GM23338 (cell line): ENCODE data around the gene TASOR2. TPM values are rescaled to one million over a fixed set of nuclear protein-coding genes. Genes with fewer than 3 reads are reported as not detected.

ENCODE experiments used
- ATAC-seq: fragments of 200-7000 bp; cut with Tn5 transposase; 3 replicates; pipeline ENCODE4 v1.9.1; 2020
- DNase-seq: peaks from one replicate; pipeline ENCODE4 v3.0.0-alpha.2; 2015; ENCODE audit warnings: low spot score
- H2AFZ ChIP-seq: fragments of 200-600 bp; sonication (generic); 2 replicates; pipeline ENCODE4 v1.8.0; 2016; ENCODE audit warnings: antibody characterized with exemption, mild to moderate bottlenecking, moderate library complexity
- H3F3A ChIP-seq: fragments of 200-600 bp; sonication (generic); replicated peaks from 2 replicates; pipeline ENCODE4 v1.8.0; 2017; ENCODE audit warnings: antibody characterized with exemption, mixed run types, low read depth
- H3K27ac ChIP-seq: fragments of 200-600 bp; sonication (generic); 2 replicates; pipeline ENCODE4 v1.6.1; 2016; ENCODE audit warnings: low read depth
- H3K27me3 ChIP-seq: fragments of 200-600 bp; sonication (generic); 2 replicates; pipeline ENCODE4 v1.8.0; 2016; ENCODE audit warnings: mild to moderate bottlenecking, mixed run types, moderate library complexity; ENCODE audit not compliant: insufficient read depth
- H3K36me3 ChIP-seq: fragments of 200-600 bp; sonication (generic); 2 replicates; pipeline ENCODE4 v1.8.0; 2016; ENCODE audit warnings: mild to moderate bottlenecking; ENCODE audit not compliant: insufficient read depth
- H3K4me1 ChIP-seq: fragments of 200-600 bp; sonication (generic); 2 replicates; pipeline ENCODE4 v1.8.0; 2016; ENCODE audit warnings: mild to moderate bottlenecking, moderate library complexity; ENCODE audit not compliant: insufficient read depth
- H3K4me2 ChIP-seq: fragments of 200-600 bp; sonication (generic); 2 replicates; pipeline ENCODE4 v1.7.1; 2017; ENCODE audit warnings: mixed run types
- H3K4me3 ChIP-seq: fragments of 200-600 bp; sonication (generic); 2 replicates; pipeline ENCODE4 v1.6.1; 2016; ENCODE audit warnings: mixed run types
- H3K79me2 ChIP-seq: fragments of 200-600 bp; sonication (generic); replicated peaks from 2 replicates; pipeline ENCODE4 v1.8.0; 2017; ENCODE audit warnings: mild to moderate bottlenecking; ENCODE audit not compliant: insufficient read depth
- H3K9me2 ChIP-seq: fragments of 200-600 bp; sonication (generic); 2 replicates; pipeline ENCODE4 v1.8.0; 2017; ENCODE audit not compliant: insufficient read depth
- H4K20me1 ChIP-seq: fragments of 200-600 bp; sonication (generic); replicated peaks from 2 replicates; pipeline ENCODE4 v1.8.0; 2017; ENCODE audit warnings: mild to moderate bottlenecking; ENCODE audit not compliant: insufficient read depth
- H3K27ac Mint-ChIP-seq: 2 replicates; pipeline ENCODE4 v1.8.0; 2020; ENCODE audit warnings: inconsistent platforms, mild to moderate bottlenecking, moderate library complexity, mixed read lengths
- H3K27me3 Mint-ChIP-seq: 3 replicates; pipeline ENCODE4 v1.8.0; 2022; ENCODE audit warnings: low read depth, mild to moderate bottlenecking, moderate library complexity, mixed read lengths, inconsistent platforms; ENCODE audit not compliant: insufficient read depth, poor library complexity
- H3K36me3 Mint-ChIP-seq: 3 replicates; pipeline ENCODE4 v1.8.0; 2021; ENCODE audit warnings: low read depth, mild to moderate bottlenecking, inconsistent platforms, moderate library complexity, mixed read lengths
- H3K4me1 Mint-ChIP-seq: 3 replicates; pipeline ENCODE4 v1.8.0; 2020; ENCODE audit warnings: mild to moderate bottlenecking, inconsistent platforms, mixed read lengths
- H3K4me3 Mint-ChIP-seq: 3 replicates; pipeline ENCODE4 v1.8.0; 2021; ENCODE audit warnings: moderate library complexity, mild to moderate bottlenecking, inconsistent platforms, mixed read lengths
- H3K9me3 Mint-ChIP-seq: 3 replicates; pipeline ENCODE4 v1.8.0; 2020; ENCODE audit warnings: moderate library complexity, mild to moderate bottlenecking, inconsistent platforms, mixed read lengths
- CTCF ChIP-seq, 2 experiments: fragments of 200-600 bp in 1 of 2; sonication (generic) in 1 of 2; conservative IDR thresholded peaks; 2 replicates each; pipeline versions ENCODE4 v1.5.1 to v1.6.1; 2016 to 2017; ENCODE audit warnings: antibody characterized with exemption in 2 of 2, low read depth in 2 of 2, mild to moderate bottlenecking in 2 of 2, moderate library complexity in 1 of 2
- ETS1 ChIP-seq: IDR thresholded peaks from 2 replicates; pipeline ENCODE4 v1.6.1; 2016; ENCODE audit warnings: antibody characterized with exemption
- JUNB ChIP-seq: IDR thresholded peaks from one replicate; pipeline ENCODE4 v1.6.1; 2016; ENCODE audit warnings: antibody characterized with exemption; ENCODE audit not compliant: unreplicated experiment
- REST ChIP-seq: IDR thresholded peaks from one replicate; pipeline ENCODE4 v1.6.1; 2018; ENCODE audit warnings: antibody characterized with exemption; ENCODE audit not compliant: unreplicated experiment
- ZNF462 ChIP-seq: fragments of 250-450 bp; sonication (Bioruptor Pico); IDR thresholded peaks from 2 replicates; pipeline ENCODE4 v1.5.0; 2020; ENCODE audit warnings: mild to moderate bottlenecking, moderate library complexity
- polyA plus RNA-seq: library from polyadenylated mRNA; unstranded; fragments of >200 nt; fragmentation: Nextera tagmentation; extraction: Ambion mirVana; gene quantifications from 2 replicates; pipeline ENCODE4 v1.2.1, GENCODE V29; 2016
- total RNA-seq: library from RNA; depleted of rRNA; stranded (reverse); fragments of >200 nt; shearing (Covaris generic); gene quantifications from 2 replicates; pipeline ENCODE4 v1.2.3, GENCODE V29; 2014

The TASOR2 gene
- total and polyA plus RNA-seq, 2 experiments from 2014 or later, result 45.2 to 110 TPM

GRCh38 chr10:5663692-5664427 is 20.8 kb upstream of the TASOR2 start:
- Mint-ChIP-seq H3K4me3 (peak overlapping the region; percentile 51), H3K4me1 (peaks cover 58% of the 10 kb centered on the region), H3K9me3 (no peaks in the 10 kb centered on the region), H3K27me3 (peaks cover 34% of the 10 kb centered on the region), H3K36me3 (no peaks in the 10 kb centered on the region; the same call in 2 of the 3 replicates), H3K27ac (no peak overlapping the region)
- 0 out of 2 replicates have a peak, but pooled peaks cover 11% of the 10 kb centered on the region for H4K20me1 ChIP-seq
- H3K27me3 ChIP-seq, result peaks cover 7% of the 10 kb centered on the region; the same call in 1 of the 2 replicates
- peak overlapping the region; percentile 71 for H3K4me2 ChIP-seq
- TF ChIP-seq JUNB (no peak), CTCF (conservative IDR thresholded peaks at IDR 0.05; ENCODE audit: low read depth in 2 of 2) (peak; percentile 15 to 27; a peak in 2 of 4 replicates)
- H3K9me2 ChIP-seq, result no peaks in the 10 kb centered on the region
- H3K36me3 ChIP-seq, result no peaks in the 10 kb centered on the region
- peak overlapping the region; percentile 47; the same call in 1 of the 2 replicates for H3K27ac ChIP-seq
- H3F3A ChIP-seq, result 0 out of 2 replicates have a peak, but pooled peaks cover 2% of the 10 kb centered on the region
- DNase-seq, result peak; percentile 69
- peak overlapping the region; percentile 37; the same call in 1 of the 2 replicates for H3K4me3 ChIP-seq
- H3K4me1 ChIP-seq, result peaks cover 34% of the 10 kb centered on the region
- ATAC-seq, result peak; percentile 31
- peaks cover 27% of the 10 kb centered on the region for H3K79me2 ChIP-seq
- no peak overlapping the region for H2AFZ ChIP-seq

GRCh38 chr10:5665373-5666007 is 19.1 kb upstream of the TASOR2 start:
- Mint-ChIP-seq H3K36me3 (no peaks in the 10 kb centered on the region; the same call in 2 of the 3 replicates), H3K4me3 (peak overlapping the region; percentile 94), H3K4me1 (peaks cover 41% of the 10 kb centered on the region), H3K27me3 (peaks cover 20% of the 10 kb centered on the region), H3K27ac (peak overlapping the region; percentile 63; the same call in 1 of the 2 replicates), H3K9me3 (no peaks in the 10 kb centered on the region)
- DNase-seq, result peak; percentile 39
- Histone ChIP-seq H3K27me3 (peaks cover 7% of the 10 kb centered on the region; the same call in 1 of the 2 replicates), H3F3A (0 out of 2 replicates have a peak, but pooled peaks cover 2% of the 10 kb centered on the region), H2AFZ (peak overlapping the region; percentile 84; the same call in 1 of the 2 replicates), H3K79me2 (peaks cover 27% of the 10 kb centered on the region), H3K4me2 (peak overlapping the region; percentile 81), H3K27ac (no peak overlapping the region), H3K4me1 (peaks cover 34% of the 10 kb centered on the region), H4K20me1 (0 out of 2 replicates have a peak, but pooled peaks cover 3% of the 10 kb centered on the region), H3K4me3 (peak overlapping the region; percentile 85), H3K36me3 (no peaks in the 10 kb centered on the region), H3K9me2 (no peaks in the 10 kb centered on the region)
- ATAC-seq, result no peak
- TF ChIP-seq REST (no peak), ETS1 (no peak), ZNF462 (no peak)
